Measurements from ENCODE around the gene CLK1.

CLK1 gene

GRCh38 chr2:200847939-200848338 lies 16.5 kb downstream of the CLK1 start:
- Histone ChIP-seq H3K4me3 (ENCODE audit: low read length, poor library complexity, severe bottlenecking) (no peak overlapping the region), H3K9me2 (replicated peaks; ENCODE audit: low read depth, low read length) (no peaks in the 10 kb centered on the region), H3F3A (ENCODE audit: low read depth) (0 out of 2 replicates have a peak, but pooled peaks cover 3% of the 10 kb centered on the region), H3K9me3 (ENCODE audit: insufficient read depth, low read depth, low read length) (no peaks in the 10 kb centered on the region), H3K4me2 (ENCODE audit: low read depth, low read length, poor library complexity, severe bottlenecking) (no peak overlapping the region), H2AFZ (ENCODE audit: low read length) (no peak overlapping the region), H3K4me1 (ENCODE audit: insufficient read depth, low read length, poor library complexity, severe bottlenecking) (no peaks in the 10 kb centered on the region), H3K27me3 (ENCODE audit: insufficient read depth, low read length, poor library complexity, severe bottlenecking) (no peaks in the 10 kb centered on the region), H3K9ac (ENCODE audit: low read depth, low read length, poor library complexity, severe bottlenecking) (no peak overlapping the region), H4K20me1 (ENCODE audit: insufficient read depth, low read length, poor library complexity, severe bottlenecking) (peaks cover 11% of the 10 kb centered on the region), H3K36me3 (ENCODE audit: insufficient read depth, low read length) (peaks cover 23% of the 10 kb centered on the region), H3K79me2 (ENCODE audit: insufficient read depth, low read length) (no peaks in the 10 kb centered on the region)
- TF ChIP-seq EZH2phosphoT487 (IDR thresholded peaks at IDR 0.05; ENCODE audit: borderline replicate concordance): no peak
- TF ChIP-seq CTCF (conservative IDR thresholded peaks at IDR 0.05; ENCODE audit: low read length): no peak

- 0 out of 2 replicates have a peak, but pooled peaks cover 3% of the 10 kb centered on the region for H3F3A ChIP-seq (ENCODE audit: low read depth)
- H3K9me2 ChIP-seq (replicated peaks; ENCODE audit: low read depth, low read length): no peaks in the 10 kb centered on the region
- peaks cover 16% of the 10 kb centered on the region for H3K36me3 ChIP-seq (ENCODE audit: insufficient read depth, low read length)
- H3K4me3 ChIP-seq (ENCODE audit: low read length, poor library complexity, severe bottlenecking): no peak overlapping the region
- H3K4me1 ChIP-seq (ENCODE audit: insufficient read depth, low read length, poor library complexity, severe bottlenecking): no peaks in the 10 kb centered on the region
- no peaks in the 10 kb centered on the region for H3K27me3 ChIP-seq (ENCODE audit: insufficient read depth, low read length, poor library complexity, severe bottlenecking)
- no peak overlapping the region for H2AFZ ChIP-seq (ENCODE audit: low read length)
- TF ChIP-seq EZH2phosphoT487 (IDR thresholded peaks at IDR 0.05; ENCODE audit: borderline replicate concordance) (no peak), CTCF (conservative IDR thresholded peaks at IDR 0.05; ENCODE audit: low read length) (no peak)
- no peak overlapping the region for H3K4me2 ChIP-seq (ENCODE audit: low read depth, low read length, poor library complexity, severe bottlenecking)
- H3K9ac ChIP-seq (ENCODE audit: low read depth, low read length, poor library complexity, severe bottlenecking): no peak overlapping the region
- peaks cover 4% of the 10 kb centered on the region for H4K20me1 ChIP-seq (ENCODE audit: insufficient read depth, low read length, poor library complexity, severe bottlenecking)
- H3K79me2 ChIP-seq (ENCODE audit: insufficient read depth, low read length): no peaks in the 10 kb centered on the region
- H3K9me3 ChIP-seq (ENCODE audit: insufficient read depth, low read depth, low read length): no peaks in the 10 kb centered on the region
Observed at GRCh38 chr2:200847269-200847668, 17.2 kb downstream of the CLK1 start.

- Histone ChIP-seq H3K9me2 (replicated peaks; ENCODE audit: low read depth, low read length) (no peaks in the 10 kb centered on the region), H3K27me3 (ENCODE audit: insufficient read depth, low read length, poor library complexity, severe bottlenecking) (no peaks in the 10 kb centered on the region)
- no peak for TF ChIP-seq EZH2phosphoT487 (IDR thresholded peaks at IDR 0.05; ENCODE audit: borderline replicate concordance)
- no peak for TF ChIP-seq CTCF (conservative IDR thresholded peaks at IDR 0.05; ENCODE audit: low read length)
Observed at GRCh38 chr2:200845669-200846325, 18.7 kb downstream of the CLK1 start.

More at GRCh38 chr2:200845669-200846325, 18.7 kb downstream of the CLK1 start:
- Histone ChIP-seq H2AFZ (ENCODE audit: low read length) (no peak overlapping the region), H3K79me2 (ENCODE audit: insufficient read depth, low read length) (no peaks in the 10 kb centered on the region), H3F3A (ENCODE audit: low read depth) (no peaks in the 10 kb centered on the region), H4K20me1 (ENCODE audit: insufficient read depth, low read length, poor library complexity, severe bottlenecking) (no peaks in the 10 kb centered on the region), H3K4me3 (ENCODE audit: low read length, poor library complexity, severe bottlenecking) (no peak overlapping the region), H3K4me1 (ENCODE audit: insufficient read depth, low read length, poor library complexity, severe bottlenecking) (no peaks in the 10 kb centered on the region), H3K36me3 (ENCODE audit: insufficient read depth, low read length) (peaks cover 1% of the 10 kb centered on the region; the same call in 1 of the 2 replicates), H3K4me2 (ENCODE audit: low read depth, low read length, poor library complexity, severe bottlenecking) (no peak overlapping the region), H3K9me3 (ENCODE audit: insufficient read depth, low read depth, low read length) (no peaks in the 10 kb centered on the region), H3K9ac (ENCODE audit: low read depth, low read length, poor library complexity, severe bottlenecking) (no peak overlapping the region)

Data from Loucy (cell line).